DLD1 (cell line): ENCODE measurements around the gene FDCSP.
"Not testable (repeated sequence)": the region's sequence is repeated elsewhere in the genome, so short reads cannot be mapped to it uniquely, and the experiment has no call there.

Experiments used
- in situ Hi-C: cut with HindIII; loops from 2 replicates; pipeline ENCODE4 v1.10.0; 2017; ENCODE audit warnings: low sequenced_read_pairs

FDCSP gene

GRCh38 chr4:70225824-70226223 is at the start of gene FDCSP:
TSS of gene FDCSP (plus strand) at chr4:70226124. CDS start at chr4:70231195, 5,071 bp downstream.
- in situ Hi-C loops = no loop called here

DNA sequence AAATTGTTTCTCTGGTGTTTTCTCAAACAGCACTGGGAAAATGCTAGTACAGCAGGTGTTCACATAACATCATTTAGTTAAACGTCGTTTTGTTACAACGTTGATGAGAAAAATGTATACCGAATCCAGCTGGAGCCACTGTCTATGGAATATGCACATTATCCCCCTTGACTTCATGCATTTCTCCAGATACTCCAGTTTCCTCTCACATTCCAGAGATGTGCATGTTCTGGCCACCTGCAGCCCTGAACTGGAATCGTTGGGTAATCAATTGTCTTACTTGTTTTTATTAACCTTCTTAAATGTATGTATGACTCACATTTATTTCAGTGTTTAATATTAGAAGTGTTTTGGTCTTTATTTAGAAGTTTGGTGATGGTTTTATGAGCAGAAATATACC is 48.8 kb upstream of the FDCSP start:
- in situ Hi-C loops = no loop called here

DNA sequence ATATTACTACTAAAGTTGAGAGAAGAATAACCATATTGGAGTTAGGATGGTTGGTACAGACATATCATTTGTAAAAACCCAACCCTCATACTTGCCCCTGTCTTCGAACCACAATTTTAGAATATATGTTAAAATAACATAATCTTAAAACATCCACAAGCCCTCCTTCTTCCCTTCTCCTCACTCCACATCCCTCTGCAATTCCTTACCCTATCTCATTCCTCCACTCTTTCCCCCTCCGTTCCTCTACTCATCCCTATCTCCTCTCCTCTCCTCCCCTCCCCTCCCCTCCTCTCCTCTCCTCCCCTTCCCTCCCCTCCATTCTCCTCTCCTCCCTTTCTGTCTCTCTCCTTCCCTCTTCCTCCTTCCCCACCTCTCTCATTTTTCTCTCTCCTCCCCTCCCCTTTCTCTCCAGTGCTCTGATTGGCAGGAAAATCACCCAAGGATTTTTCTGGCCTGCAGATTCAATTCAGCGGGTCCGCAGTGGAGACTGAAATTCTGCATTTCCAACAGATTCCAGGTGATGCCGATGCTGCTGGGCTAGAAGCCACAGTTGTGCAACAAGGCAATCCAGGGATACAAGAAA is 47.8 kb upstream of the FDCSP start:
- in situ Hi-C loops = no loop called here

GRCh38 chr4:70179811-70180210 is 46.1 kb upstream of the FDCSP start:
- in situ Hi-C loops = no loop called here

DNA sequence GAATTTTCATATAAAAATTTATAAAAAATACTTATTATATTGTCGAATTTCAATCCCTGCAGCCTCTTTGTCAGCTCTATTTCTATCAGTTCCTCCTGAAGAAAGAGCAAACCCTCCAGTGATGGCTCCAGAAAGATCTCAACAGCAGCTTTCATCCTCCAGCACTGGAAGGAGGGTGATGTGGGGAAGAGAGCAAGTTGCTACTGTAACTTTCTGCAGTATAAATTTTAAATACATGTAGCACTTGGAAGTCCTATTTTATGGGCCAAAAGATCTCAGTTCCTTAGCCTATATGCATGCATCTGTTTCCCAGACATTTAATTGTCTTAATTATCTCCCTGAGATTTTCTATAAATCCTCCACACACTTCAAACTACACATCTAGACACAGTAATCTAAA is 44.1 kb upstream of the FDCSP start:
- in situ Hi-C loops = no loop called here

GRCh38 chr4:70182517-70183167 is 43.3 kb upstream of the FDCSP start:
- in situ Hi-C loops = no loop called here

- in situ Hi-C loops = no loop called here
These were observed 42.6 kb upstream of the FDCSP start for GRCh38 chr4:70183168-70183939.

DNA sequence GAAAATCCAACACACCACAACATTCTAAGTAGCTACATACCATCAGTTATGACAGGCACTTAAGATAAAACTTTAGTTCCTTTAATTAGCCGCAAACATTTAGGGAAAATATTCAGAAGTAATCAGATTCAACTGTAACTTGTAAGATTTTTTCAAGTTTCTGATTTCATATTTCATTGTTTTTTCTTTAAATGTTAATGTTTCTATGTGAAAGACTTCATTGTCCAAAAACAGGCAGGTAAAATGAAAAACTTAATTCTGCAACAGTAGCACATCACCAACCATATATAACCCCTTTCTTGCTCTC is 42.0 kb upstream of the FDCSP start:
- in situ Hi-C loops = no loop called here

GRCh38 chr4:70187216-70187615 is 38.7 kb upstream of the FDCSP start:
- in situ Hi-C loops = no loop called here

DNA sequence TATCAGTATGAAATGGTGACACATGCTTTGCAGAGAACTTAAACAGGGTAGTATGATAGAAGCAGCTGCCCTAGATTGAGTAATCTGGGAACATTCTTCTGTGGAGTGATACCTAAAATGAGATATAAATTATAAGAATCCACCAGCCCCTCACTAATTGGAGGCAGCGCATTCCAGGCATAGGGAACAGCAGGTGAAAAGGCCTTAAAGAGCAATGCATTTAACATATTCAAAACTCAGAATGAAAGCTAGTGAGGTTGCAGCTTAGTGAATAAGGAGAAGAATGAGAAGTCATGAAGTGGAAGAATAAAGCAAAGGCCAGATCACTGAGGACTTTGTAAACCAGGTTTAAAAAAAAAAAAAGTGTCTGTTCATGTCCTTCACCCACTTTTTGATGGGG is 35.3 kb upstream of the FDCSP start:
- in situ Hi-C loops = no loop called here

GRCh38 chr4:70191647-70192046 is 34.3 kb upstream of the FDCSP start:
- in situ Hi-C loops = no loop called here

- in situ Hi-C loops = no loop called here
These were observed 33.0 kb upstream of the FDCSP start for GRCh38 chr4:70192895-70193294.

- in situ Hi-C loops = no loop called here
These were observed 30.5 kb upstream of the FDCSP start, which contains the start of gene ODAM for GRCh38 chr4:70195425-70195824. TSS of gene ODAM (plus strand) at chr4:70195725. CDS start at chr4:70196544, 819 bp downstream.

- in situ Hi-C loops = no loop called here
These were observed 29.1 kb upstream of the FDCSP start for GRCh38 chr4:70196857-70197256.

DNA sequence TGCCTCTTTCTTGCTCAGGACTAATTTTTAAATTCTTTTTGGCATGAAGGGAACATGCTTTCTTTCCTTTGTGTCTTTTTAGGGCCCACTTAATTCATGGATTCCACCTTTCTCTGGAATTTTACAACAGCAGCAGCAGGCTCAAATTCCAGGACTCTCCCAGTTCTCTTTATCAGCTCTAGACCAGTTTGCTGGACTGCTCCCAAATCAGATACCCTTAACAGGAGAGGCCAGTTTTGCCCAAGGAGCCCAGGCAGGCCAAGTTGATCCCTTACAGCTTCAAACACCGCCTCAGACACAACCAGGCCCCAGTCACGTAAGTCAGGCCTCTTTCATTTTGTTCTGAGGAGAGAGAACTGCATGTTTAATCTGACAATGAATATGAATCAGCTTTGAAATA is 28.1 kb upstream of the FDCSP start:
- in situ Hi-C loops = no loop called here

DNA sequence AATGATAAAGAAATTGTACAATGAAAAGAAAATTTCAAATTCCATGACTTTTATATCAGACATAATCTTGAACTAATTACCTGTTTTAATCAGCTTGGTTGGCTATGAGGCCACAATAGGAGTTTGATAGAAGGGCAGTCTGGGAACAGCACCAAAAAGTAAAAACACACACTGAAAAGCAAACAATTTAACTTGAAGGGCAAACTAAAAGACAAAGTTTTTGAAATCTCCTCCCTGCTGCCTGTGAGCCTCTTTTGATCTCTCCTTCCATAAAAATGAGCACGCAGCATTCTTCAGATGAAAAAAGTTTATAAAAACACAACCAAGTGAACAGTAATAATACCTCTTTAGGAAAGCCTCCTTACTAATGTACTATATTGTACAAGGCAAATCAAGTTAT is 22.3 kb upstream of the FDCSP start:
- in situ Hi-C loops = no loop called here

- in situ Hi-C loops = not testable (repeated sequence)
These were observed 13.2 kb upstream of the FDCSP start for GRCh38 chr4:70212752-70213151.

DNA sequence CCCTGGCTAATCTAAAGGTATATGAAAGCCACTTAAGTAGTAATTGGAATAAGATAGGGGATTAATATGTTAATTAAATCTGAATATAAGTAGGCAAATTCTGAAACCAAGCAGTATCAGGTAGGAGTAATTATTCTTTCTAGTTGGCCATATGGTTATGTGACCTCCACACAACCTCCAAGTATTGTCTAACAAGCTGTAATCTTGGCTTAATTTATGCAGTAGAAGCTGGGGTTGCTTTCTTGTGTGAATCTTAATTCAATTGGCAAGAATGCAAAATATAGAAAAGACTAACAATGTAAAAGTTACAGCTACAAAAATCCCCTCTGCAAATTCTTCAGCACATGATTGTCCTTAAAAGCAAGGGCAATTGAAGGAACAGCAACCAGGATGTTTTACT is 9.8 kb upstream of the FDCSP start:
- in situ Hi-C loops = not testable (repeated sequence)

DNA sequence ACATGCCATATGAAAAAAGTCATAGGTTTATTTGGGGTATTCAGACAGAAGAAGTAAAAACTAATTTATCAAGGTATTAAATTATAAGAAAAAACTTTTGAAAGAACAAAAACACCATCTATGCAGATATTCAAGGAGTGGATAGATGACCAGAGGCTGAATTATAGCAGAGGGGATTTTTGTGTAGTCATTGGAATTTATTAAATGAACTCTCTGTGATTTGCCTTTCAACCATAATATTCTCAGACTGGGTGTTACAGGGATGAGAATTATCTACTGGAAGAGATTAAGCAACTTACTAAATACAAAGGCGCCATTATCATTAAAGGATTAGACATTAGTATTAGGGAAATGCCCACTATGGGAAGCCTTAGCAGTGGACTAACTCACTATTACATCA is 9.4 kb upstream of the FDCSP start:
- in situ Hi-C loops = not testable (repeated sequence)

DNA sequence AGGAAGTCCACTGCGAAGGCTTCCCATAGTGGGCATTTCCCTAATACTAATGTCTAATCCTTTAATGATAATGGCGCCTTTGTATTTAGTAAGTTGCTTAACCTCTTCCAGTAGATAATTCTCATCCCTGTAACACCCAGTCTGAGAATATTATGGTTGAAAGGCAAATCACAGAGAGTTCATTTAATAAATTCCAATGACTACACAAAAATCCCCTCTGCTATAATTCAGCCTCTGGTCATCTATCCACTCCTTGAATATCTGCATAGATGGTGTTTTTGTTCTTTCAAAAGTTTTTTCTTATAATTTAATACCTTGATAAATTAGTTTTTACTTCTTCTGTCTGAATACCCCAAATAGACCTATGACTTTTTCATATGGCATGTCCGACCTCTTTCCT is 4.5 kb upstream of the FDCSP start:
- in situ Hi-C loops = not testable (repeated sequence)

- in situ Hi-C loops = not testable (repeated sequence)
These were observed 4.1 kb upstream of the FDCSP start for GRCh38 chr4:70221818-70222217.

DNA sequence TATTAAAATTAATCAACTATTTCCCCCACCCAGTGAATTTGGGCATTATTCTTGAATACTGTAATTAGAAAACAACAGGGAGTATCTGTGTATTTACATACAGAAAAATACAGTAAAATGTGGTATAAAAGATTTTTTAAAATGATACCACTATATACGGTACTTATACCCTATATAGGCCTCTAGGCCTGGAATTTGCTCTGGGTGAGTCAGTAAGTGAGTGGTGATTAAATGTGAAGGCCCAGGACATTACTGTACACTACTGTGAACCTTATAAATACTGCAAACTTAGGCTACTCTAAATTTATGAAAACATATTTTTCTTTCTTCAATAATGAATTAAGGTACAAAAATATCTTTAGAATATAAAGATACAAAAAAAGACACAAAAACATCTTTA is 10.2 kb downstream of the FDCSP start:
- in situ Hi-C loops = no loop called here
